22Rv1 (cell line): ENCODE data around the gene ASTN1.

Source experiments
- CTCF ChIP-seq: fragments of 450-650 bp; IDR thresholded peaks from 2 replicates; pipeline ENCODE4 v1.5.1; 2017; ENCODE audit warnings: mild to moderate bottlenecking
- ZFX ChIP-seq: fragments of 450-650 bp; IDR thresholded peaks from 2 replicates; pipeline ENCODE4 v1.6.1; 2017; ENCODE audit warnings: antibody characterized with exemption, borderline replicate concordance

- no peak for TF ChIP-seq CTCF
- no peak for TF ChIP-seq ZFX
Observed at GRCh38 chr1:177023249-177023648, 141.3 kb downstream of the ASTN1 start.
